GM19438 (cell line): ENCODE data around the gene CASZ1.

Source experiments
- ATAC-seq: cut with Tn5 transposase; IDR thresholded peaks from one replicate; pipeline ENCODE4 v1.9.1; 2021; ENCODE audit warnings: low read depth; ENCODE audit not compliant: unreplicated experiment

The CASZ1 gene

GRCh38 chr1:10733474-10734366 is 62.7 kb downstream of the CASZ1 start:
- no peak for ATAC-seq

- ATAC-seq = no peak
These were observed 65.5 kb downstream of the CASZ1 start for GRCh38 chr1:10730985-10731384.

GRCh38 chr1:10728595-10729410 is 67.6 kb downstream of the CASZ1 start:
- ATAC-seq = no peak

GRCh38 chr1:10727751-10728232 is 68.7 kb downstream of the CASZ1 start:
- ATAC-seq = no peak

GRCh38 chr1:10726355-10726754 is 70.1 kb downstream of the CASZ1 start:
- ATAC-seq = no peak

GRCh38 chr1:10724948-10725847 is 71.2 kb downstream of the CASZ1 start:
- ATAC-seq = no peak

GRCh38 chr1:10724511-10724910 is 71.9 kb downstream of the CASZ1 start:
- ATAC-seq = no peak

- no peak for ATAC-seq
These were observed 72.4 kb downstream of the CASZ1 start for GRCh38 chr1:10724052-10724494.

GRCh38 chr1:10723317-10723716 is 73.1 kb downstream of the CASZ1 start:
- ATAC-seq = no peak

GRCh38 chr1:10722803-10723202 is 73.6 kb downstream of the CASZ1 start:
- ATAC-seq = no peak

GRCh38 chr1:10721381-10722321 is 74.8 kb downstream of the CASZ1 start:
- ATAC-seq = no peak

GRCh38 chr1:10720635-10721034 is 75.8 kb downstream of the CASZ1 start:
- ATAC-seq = no peak

- no peak for ATAC-seq
These were observed 78.4 kb downstream of the CASZ1 start for GRCh38 chr1:10718083-10718415.

GRCh38 chr1:10717296-10718082 is 79.0 kb downstream of the CASZ1 start:
- ATAC-seq = no peak

GRCh38 chr1:10716840-10717239 is 79.6 kb downstream of the CASZ1 start:
- ATAC-seq = no peak

- no peak for ATAC-seq
These were observed 81.9 kb downstream of the CASZ1 start for GRCh38 chr1:10714337-10715114.

GRCh38 chr1:10713614-10714013 is 82.8 kb downstream of the CASZ1 start:
- ATAC-seq = no peak
